ENCODE results near the gene SMG9. TPM values are rescaled to one million over a fixed set of nuclear protein-coding genes. Genes with fewer than 3 reads are reported as not detected.

The SMG9 gene
- total RNA-seq, result 10 to 100 TPM; 29.2 to 50.6 TPM
- polyA plus RNA-seq, result 10 to 100 TPM; 14.9 to 31.1 TPM
- long read RNA-seq, donor 1, full-length matches to known transcripts, result 10 of 23 reads
- long read RNA-seq, donor 1, partial matches to known transcripts, result 10 of 23 reads
- long read RNA-seq, donor 1, other reads (novel, unspliced or antisense), result 3 of 23 reads
- long read RNA-seq, donor 2, full-length matches to known transcripts, result 3 of 9 reads
- long read RNA-seq, donor 2, partial matches to known transcripts, result 2 of 9 reads
- long read RNA-seq, donor 2, other reads (novel, unspliced or antisense), result 4 of 9 reads

- intact Hi-C loops (cut with DNase I), result loop anchor here in 1 of 2 donors (1.0 kb wide), 1 partner anchor 85 kb away; no protein-coding TSS in a partner anchor
- H3K4me3 ChIP-seq (ENCODE audit: low read length in 2 of 2), result peak within 1 kb of the TSS; percentile 46 to 52
- H3K36me3 ChIP-seq (ENCODE audit: control insufficient read depth in 1 of 2, insufficient read depth in 2 of 2, low read length in 1 of 2), result no peaks in the 10 kb centered on the region
- ATAC-seq (ENCODE audit: low FRiP score) (peak; percentile 97), DNase-seq (peak; percentile 99 to 100)
- WGBS, 2 donors, result 0 to 1% methylated on average over 75 to 79 of the region's 79 CpGs
- H3K27ac ChIP-seq (ENCODE audit: low read depth in 1 of 2, low read length in 2 of 2), result peak within 1 kb of the TSS in 1 of 2 donors; percentile 88
- peaks cover 0 to 3% of the 10 kb centered on the region in 2 donors for H3K4me1 ChIP-seq (ENCODE audit: control insufficient read depth in 1 of 2, insufficient read depth in 2 of 2, low read length in 2 of 2)
- H3K9me3 ChIP-seq (ENCODE audit: control insufficient read depth, low read length), result no peaks in the 10 kb centered on the region
- H3K27me3 ChIP-seq (ENCODE audit: control insufficient read depth in 1 of 2, insufficient read depth in 2 of 2, low read length in 1 of 2), result no peaks in the 10 kb centered on the region
Measured at GRCh38 chr19:43754503-43755255, at the start of gene SMG9. Gene SMG9 (minus strand): TSS chr19:43754962. CDS start chr19:43750741, 4,221 bp downstream.

GRCh38 chr19:43804432-43804831, 49.7 kb upstream of the SMG9 start:
- H3K27me3 ChIP-seq (ENCODE audit: control insufficient read depth in 1 of 2, insufficient read depth in 2 of 2, low read length in 1 of 2), result no peaks in the 10 kb centered on the region

GRCh38 chr19:43802216-43802951, 47.6 kb upstream of the SMG9 start, which contains the start of gene LYPD5:
Gene LYPD5 (minus strand): TSS chr19:43802447. CDS start chr19:43802380, 67 bp downstream.
- Histone ChIP-seq H3K4me3 (ENCODE audit: low read length in 2 of 2) (no peak within 1 kb of the TSS), H3K36me3 (ENCODE audit: control insufficient read depth in 1 of 2, insufficient read depth in 2 of 2, low read length in 1 of 2) (no peaks in the 10 kb centered on the region), H3K27me3 (ENCODE audit: control insufficient read depth in 1 of 2, insufficient read depth in 2 of 2, low read length in 1 of 2) (no peaks in the 10 kb centered on the region), H3K9me3 (ENCODE audit: control insufficient read depth, low read length) (no peaks in the 10 kb centered on the region), H3K27ac (ENCODE audit: low read depth in 1 of 2, low read length in 2 of 2) (no peak within 1 kb of the TSS), H3K4me1 (ENCODE audit: control insufficient read depth in 1 of 2, insufficient read depth in 2 of 2, low read length in 2 of 2) (no peaks in the 10 kb centered on the region)
- intact Hi-C loops (cut with DNase I), result no loop called here
- DNase-seq (no peak), ATAC-seq (ENCODE audit: low FRiP score) (no peak)
- 55 to 57% methylated on average over 12 of the region's 12 CpGs for WGBS, 2 donors

More at GRCh38 chr19:43804432-43804831, 49.7 kb upstream of the SMG9 start:
- no peaks in the 10 kb centered on the region for H3K4me1 ChIP-seq (ENCODE audit: control insufficient read depth in 1 of 2, insufficient read depth in 2 of 2, low read length in 2 of 2)
- H3K27ac ChIP-seq (ENCODE audit: low read depth in 1 of 2, low read length in 2 of 2), result no peak overlapping the region
- WGBS, 2 donors, result 43 to 44% methylated on average over 2 of the region's 2 CpGs
- no peaks in the 10 kb centered on the region for H3K9me3 ChIP-seq (ENCODE audit: control insufficient read depth, low read length)
- H3K4me3 ChIP-seq (ENCODE audit: low read length in 2 of 2), result no peak overlapping the region
- ATAC-seq (ENCODE audit: low FRiP score) (no peak), DNase-seq (no peak)
- H3K36me3 ChIP-seq (ENCODE audit: control insufficient read depth in 1 of 2, insufficient read depth in 2 of 2, low read length in 1 of 2), result no peaks in the 10 kb centered on the region
- intact Hi-C loops (cut with DNase I), result no loop called here

- Histone ChIP-seq H3K4me3 (ENCODE audit: low read length in 2 of 2) (no peak overlapping the region), H3K9me3 (ENCODE audit: control insufficient read depth, low read length) (peaks cover 1% of the 10 kb centered on the region), H3K36me3 (ENCODE audit: control insufficient read depth in 1 of 2, insufficient read depth in 2 of 2, low read length in 1 of 2) (no peaks in the 10 kb centered on the region), H3K27ac (ENCODE audit: low read depth in 1 of 2, low read length in 2 of 2) (no peak overlapping the region), H3K4me1 (ENCODE audit: control insufficient read depth in 1 of 2, insufficient read depth in 2 of 2, low read length in 2 of 2) (no peaks in the 10 kb centered on the region), H3K27me3 (ENCODE audit: control insufficient read depth in 1 of 2, insufficient read depth in 2 of 2, low read length in 1 of 2) (no peaks in the 10 kb centered on the region)
- intact Hi-C loops (cut with DNase I), result no loop called here
- DNase-seq (no peak), ATAC-seq (ENCODE audit: low FRiP score) (no peak)
- 57 to 65% methylated on average over 6 of the region's 6 CpGs for WGBS, 2 donors
Measured at GRCh38 chr19:43799502-43800142, 44.9 kb upstream of the SMG9 start.

GRCh38 chr19:43798546-43799409, 44.0 kb upstream of the SMG9 start:
- Histone ChIP-seq H3K9me3 (ENCODE audit: control insufficient read depth, low read length) (peaks cover 1% of the 10 kb centered on the region), H3K27me3 (ENCODE audit: control insufficient read depth in 1 of 2, insufficient read depth in 2 of 2, low read length in 1 of 2) (no peaks in the 10 kb centered on the region), H3K27ac (ENCODE audit: low read depth in 1 of 2, low read length in 2 of 2) (no peak overlapping the region), H3K4me3 (ENCODE audit: low read length in 2 of 2) (peak overlapping the region in 1 of 2 donors; percentile 1), H3K36me3 (ENCODE audit: control insufficient read depth in 1 of 2, insufficient read depth in 2 of 2, low read length in 1 of 2) (no peaks in the 10 kb centered on the region), H3K4me1 (ENCODE audit: control insufficient read depth in 1 of 2, insufficient read depth in 2 of 2, low read length in 2 of 2) (no peaks in the 10 kb centered on the region)
- ATAC-seq (ENCODE audit: low FRiP score) (peak; percentile 53), DNase-seq (peak in 1 of 2 donors; percentile 56)
- intact Hi-C loops (cut with DNase I), result no loop called here
- 11 to 13% methylated on average over 68 to 70 of the region's 70 CpGs for WGBS, 2 donors

GRCh38 chr19:43798026-43798545, 43.3 kb upstream of the SMG9 start:
- intact Hi-C loops (cut with DNase I), result no loop called here
- 41 to 48% methylated on average over 5 of the region's 5 CpGs for WGBS, 2 donors
- DNase-seq (no peak), ATAC-seq (ENCODE audit: low FRiP score) (no peak)
- H3K27me3 ChIP-seq (ENCODE audit: control insufficient read depth in 1 of 2, insufficient read depth in 2 of 2, low read length in 1 of 2), result no peaks in the 10 kb centered on the region
- peaks cover 1% of the 10 kb centered on the region for H3K9me3 ChIP-seq (ENCODE audit: control insufficient read depth, low read length)
- H3K4me3 ChIP-seq (ENCODE audit: low read length in 2 of 2), result no peak overlapping the region
- H3K4me1 ChIP-seq (ENCODE audit: control insufficient read depth in 1 of 2, insufficient read depth in 2 of 2, low read length in 2 of 2), result no peaks in the 10 kb centered on the region
- H3K27ac ChIP-seq (ENCODE audit: low read depth in 1 of 2, low read length in 2 of 2), result no peak overlapping the region
- H3K36me3 ChIP-seq (ENCODE audit: control insufficient read depth in 1 of 2, insufficient read depth in 2 of 2, low read length in 1 of 2), result no peaks in the 10 kb centered on the region

- Histone ChIP-seq H3K27ac (ENCODE audit: low read depth in 1 of 2, low read length in 2 of 2) (no peak overlapping the region), H3K9me3 (ENCODE audit: control insufficient read depth, low read length) (peaks cover 1% of the 10 kb centered on the region), H3K27me3 (ENCODE audit: control insufficient read depth in 1 of 2, insufficient read depth in 2 of 2, low read length in 1 of 2) (no peaks in the 10 kb centered on the region), H3K4me1 (ENCODE audit: control insufficient read depth in 1 of 2, insufficient read depth in 2 of 2, low read length in 2 of 2) (no peaks in the 10 kb centered on the region), H3K4me3 (ENCODE audit: low read length in 2 of 2) (no peak overlapping the region), H3K36me3 (ENCODE audit: control insufficient read depth in 1 of 2, insufficient read depth in 2 of 2, low read length in 1 of 2) (no peaks in the 10 kb centered on the region)
- no peak for ATAC-seq (ENCODE audit: low FRiP score)
- DNase-seq, result no peak
- 73 to 78% methylated on average over 7 of the region's 7 CpGs for WGBS, 2 donors
- intact Hi-C loops (cut with DNase I), result no loop called here
Measured at GRCh38 chr19:43797556-43797955, 42.8 kb upstream of the SMG9 start.

Measured in aorta (tissue), 5 donors.